Measurements from ENCODE around the gene FAM120C.

DNA sequence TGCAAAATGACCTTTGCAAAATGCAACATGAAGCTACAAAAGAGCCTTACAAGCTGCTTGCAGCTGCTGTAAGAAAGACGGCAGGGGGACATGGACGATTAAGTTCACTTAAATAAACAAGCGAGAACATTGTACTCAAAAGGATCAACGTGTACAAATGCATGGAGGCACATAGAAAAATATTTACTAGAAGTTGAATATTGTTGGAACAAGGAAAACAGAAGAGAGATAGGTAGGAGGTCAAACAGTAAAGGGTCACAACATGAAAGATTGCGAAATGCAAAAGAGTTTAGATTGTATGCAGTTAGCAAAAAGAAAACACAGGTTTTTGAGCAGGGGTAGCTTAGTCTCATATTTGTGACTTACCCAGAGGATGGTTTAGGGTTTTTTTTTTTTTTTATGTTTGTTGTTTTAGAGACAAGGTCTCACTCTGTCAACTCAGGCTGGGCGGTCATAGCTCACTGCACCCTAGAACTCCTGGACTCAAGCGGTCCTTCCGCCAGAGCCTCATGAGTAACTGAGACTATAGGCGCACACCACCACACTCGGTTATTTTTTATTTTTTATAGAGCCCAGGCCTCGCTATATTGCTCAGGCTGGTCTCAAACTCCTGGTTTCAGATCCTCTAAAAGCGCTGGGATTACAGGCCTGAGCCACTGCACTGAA is 137.4 kb downstream of the FAM120C start:
- TF ChIP-seq, protein P1, sequence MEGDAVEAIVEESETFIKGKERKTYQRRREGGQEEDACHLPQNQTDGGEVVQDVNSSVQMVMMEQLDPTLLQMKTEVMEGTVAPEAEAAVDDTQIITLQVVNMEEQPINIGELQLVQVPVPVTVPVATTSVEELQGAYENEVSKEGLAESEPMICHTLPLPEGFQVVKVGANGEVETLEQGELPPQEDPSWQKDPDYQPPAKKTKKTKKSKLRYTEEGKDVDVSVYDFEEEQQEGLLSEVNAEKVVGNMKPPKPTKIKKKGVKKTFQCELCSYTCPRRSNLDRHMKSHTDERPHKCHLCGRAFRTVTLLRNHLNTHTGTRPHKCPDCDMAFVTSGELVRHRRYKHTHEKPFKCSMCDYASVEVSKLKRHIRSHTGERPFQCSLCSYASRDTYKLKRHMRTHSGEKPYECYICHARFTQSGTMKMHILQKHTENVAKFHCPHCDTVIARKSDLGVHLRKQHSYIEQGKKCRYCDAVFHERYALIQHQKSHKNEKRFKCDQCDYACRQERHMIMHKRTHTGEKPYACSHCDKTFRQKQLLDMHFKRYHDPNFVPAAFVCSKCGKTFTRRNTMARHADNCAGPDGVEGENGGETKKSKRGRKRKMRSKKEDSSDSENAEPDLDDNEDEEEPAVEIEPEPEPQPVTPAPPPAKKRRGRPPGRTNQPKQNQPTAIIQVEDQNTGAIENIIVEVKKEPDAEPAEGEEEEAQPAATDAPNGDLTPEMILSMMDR (IDR thresholded peaks at IDR 0.05; ENCODE audit: insufficient read depth, low read length) = no peak
- no peak for TF ChIP-seq POLR2AphosphoS5 (IDR thresholded peaks at IDR 0.05; ENCODE audit: low read depth)
- no peak for TF ChIP-seq SPI1 (IDR thresholded peaks at IDR 0.05; ENCODE audit: borderline replicate concordance, low read depth)
